Stimulated activated CD8-positive, alpha-beta memory T cell treated with anti-CD3 and anti-CD28 coated beads, Interleukin-7, amount 100 ng/mL, for 1 hour (primary cell): ENCODE results near the gene LRMDA.

Experiments
- DNase-seq, 2 donors: peaks; one replicate each; pipeline ENCODE4 v3.0.0-alpha.2; 2020; ENCODE audit warnings: low read depth in 2 of 2

The LRMDA gene

DNA sequence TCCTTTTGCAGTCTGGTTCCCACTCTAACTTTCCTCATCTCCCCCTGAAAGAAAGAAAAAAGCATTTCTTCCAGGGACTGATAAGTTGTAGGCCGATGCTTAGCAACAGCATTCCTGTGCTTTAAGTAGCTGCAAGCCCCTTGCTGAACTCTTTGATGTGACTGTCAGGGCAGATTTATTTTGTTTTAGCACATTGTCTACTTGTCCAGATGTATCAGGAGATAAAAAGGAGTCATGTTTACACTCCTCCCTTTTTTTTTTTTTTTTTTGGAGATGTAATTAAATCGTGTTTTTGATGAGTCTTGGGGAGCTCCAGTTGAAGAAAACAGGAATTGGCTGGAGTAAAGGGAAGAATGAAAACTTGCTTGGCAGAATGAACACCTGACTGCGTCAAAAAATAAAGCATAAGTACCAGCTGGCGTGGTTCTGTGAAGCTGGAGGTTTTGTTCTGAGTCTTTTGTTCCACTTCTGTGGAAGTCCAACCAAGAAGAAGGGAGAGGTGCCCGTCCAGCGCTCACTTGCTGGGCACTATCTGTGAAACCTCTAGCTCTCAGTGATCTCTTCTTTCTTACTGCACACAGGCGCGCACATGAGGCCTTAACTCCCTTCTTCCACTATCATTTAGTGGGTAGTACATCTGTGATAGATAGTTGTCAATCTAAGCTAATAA is 871.7 kb downstream of the LRMDA start:
- no peak for DNase-seq

DNA sequence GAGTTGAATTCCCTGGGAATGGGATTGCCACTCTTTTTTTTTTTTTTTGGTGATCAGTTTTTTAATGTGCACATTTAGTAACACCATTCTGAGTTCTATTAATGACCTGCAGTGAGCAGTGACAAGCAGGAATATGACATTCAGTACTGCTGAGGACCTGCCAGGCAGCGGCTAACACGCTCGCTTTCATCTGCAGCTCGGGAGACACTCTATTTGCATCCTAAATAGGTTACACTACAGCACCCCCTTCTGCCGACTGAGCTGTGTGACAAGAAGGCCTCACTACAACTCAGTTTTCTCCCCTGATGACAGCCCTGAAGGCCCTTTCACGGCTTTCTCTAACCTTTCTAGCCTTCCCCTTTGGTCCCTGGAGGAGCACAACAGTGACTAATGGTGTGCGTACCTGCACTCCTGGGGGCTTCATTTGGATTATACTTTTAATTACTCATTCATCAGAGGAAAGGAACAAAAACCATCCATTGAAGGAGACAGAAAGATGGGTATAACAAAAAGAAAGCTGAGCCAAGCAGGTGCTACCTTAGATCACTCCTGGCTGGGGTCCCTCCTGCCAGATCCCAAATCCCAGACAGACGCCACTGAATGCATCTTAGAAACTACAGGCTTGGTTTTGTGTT is 872.4 kb downstream of the LRMDA start:
- DNase-seq = no peak

DNA sequence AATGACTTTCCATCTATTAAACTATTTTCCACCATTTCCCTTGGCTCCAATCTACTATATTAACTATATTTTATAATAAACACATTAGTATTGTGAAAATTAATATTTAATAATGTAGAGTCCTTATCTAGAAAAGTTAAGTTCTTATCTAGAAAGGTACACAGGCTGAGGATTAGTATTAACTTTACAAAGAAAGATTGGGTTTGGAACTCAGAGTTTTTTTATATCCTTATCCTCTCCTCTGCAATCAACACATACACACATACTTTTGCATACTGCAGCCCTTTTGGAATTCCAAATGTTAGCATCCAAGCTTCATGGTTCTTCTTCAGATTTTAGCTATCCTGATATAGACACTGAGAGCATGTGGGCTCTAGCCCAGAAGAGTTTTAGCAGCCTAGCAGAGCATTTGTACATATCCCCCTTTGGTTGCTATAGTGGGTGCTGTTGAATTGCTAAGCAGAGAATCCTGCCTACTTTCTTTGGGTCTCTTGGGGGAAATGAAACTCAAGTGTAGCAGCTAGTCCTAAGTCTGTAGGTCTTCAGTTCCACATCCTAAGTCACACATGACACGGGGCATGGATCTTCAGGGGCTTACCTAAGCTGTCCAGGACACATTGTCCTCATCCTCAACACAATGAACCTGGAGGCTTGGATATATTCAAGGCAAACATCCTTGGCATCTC is 874.6 kb downstream of the LRMDA start:
- DNase-seq = no peak

DNA sequence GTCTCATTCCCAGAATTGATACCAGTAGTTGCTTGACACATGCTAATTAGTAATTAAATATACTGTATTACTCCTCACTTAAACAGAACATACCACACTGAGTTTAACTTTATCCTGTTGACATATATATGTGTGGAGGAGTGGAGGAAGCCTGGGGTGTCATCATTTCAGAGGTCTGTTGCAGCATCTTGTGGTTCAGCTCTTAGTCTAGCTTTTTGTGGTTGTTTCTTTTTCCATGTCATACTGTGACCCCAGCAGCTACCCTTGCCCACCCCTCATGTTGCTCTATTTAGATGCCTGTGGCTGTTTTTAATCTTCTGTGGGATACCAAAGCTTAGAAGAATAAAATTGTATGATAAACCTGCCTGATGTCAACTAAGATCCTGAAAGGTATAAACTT is 875.4 kb downstream of the LRMDA start:
- DNase-seq = no peak

DNA sequence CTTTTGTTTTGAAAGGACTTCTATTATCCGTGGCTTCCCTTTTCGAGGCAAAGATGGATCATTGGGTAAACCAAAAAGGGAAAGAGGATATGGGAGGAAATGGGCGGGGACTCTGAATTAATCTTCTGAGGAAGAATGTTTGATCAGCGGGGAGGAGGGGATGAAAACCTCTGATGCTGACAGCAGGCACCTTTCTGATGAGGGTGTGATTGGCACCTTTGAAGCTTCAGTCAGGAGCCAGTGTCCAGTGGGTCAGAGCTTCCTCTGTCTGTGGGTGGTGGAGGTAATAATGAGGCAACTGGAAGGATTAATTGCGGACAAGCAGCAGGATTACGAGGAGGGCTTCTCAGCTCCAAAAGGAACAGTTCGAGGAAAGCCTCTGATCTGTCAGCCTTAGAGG is 877.6 kb downstream of the LRMDA start:
- DNase-seq = no peak

DNA sequence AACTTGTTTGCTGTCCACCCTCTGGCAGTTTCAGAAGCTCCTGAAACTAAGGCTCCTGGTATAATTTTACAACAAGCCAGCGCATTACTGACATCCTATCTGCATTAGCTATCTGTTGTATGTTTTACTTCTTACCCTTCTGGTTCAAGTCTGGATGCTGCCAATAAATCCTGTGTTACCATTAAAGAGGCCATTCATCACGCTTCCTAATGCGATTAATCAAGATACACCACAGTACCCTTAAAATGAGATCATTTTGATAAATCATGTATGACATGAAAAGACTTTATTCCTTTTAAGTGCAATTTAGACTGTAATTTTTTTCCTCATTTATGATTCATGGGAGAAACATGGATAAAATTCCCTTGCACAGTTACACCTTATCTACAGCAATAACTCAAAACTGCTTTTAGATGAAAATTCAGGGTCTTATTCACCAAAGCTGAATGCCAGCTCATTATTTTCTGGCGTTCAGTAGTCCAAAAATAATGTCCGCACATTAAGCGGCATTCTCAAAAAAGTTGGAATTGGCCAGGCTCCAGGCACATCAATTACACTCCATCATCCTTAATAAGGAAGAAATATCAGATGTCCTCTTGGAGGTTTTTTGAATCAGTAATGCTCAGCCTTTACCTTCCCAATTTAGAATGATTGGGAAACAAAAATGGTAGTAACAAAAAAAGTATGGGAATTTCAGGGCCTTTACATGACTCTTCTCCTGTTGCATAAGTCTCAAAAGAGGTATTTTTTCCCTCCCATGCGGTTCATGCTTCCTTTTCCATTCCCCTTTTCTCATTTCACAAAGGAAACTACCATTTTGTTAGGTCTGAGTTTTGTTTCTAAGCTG is 878.5 kb downstream of the LRMDA start:
- no peak for DNase-seq

DNA sequence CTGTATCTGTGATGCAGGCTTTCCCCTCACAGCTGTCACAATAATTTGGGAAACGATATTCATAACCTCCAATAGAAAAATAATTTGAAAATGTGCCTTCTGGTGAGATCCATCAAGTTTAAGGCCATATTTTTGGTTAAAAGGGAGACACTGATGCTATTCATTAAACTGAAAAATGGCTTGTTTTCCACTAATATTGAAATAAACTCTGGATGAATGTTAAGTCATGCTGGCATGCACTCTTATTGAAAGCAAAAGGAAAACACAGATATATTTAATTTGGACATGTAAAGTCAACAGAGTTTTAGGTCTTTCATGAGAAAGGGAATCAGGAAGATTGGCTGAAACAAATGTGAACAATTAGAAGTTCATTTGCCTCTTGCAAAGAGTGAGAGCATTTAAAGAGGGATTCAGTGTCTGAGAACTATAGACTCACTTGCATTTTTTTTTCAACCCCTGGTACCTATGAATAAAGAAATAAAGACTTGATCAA is 879.2 kb downstream of the LRMDA start:
- DNase-seq = no peak

DNA sequence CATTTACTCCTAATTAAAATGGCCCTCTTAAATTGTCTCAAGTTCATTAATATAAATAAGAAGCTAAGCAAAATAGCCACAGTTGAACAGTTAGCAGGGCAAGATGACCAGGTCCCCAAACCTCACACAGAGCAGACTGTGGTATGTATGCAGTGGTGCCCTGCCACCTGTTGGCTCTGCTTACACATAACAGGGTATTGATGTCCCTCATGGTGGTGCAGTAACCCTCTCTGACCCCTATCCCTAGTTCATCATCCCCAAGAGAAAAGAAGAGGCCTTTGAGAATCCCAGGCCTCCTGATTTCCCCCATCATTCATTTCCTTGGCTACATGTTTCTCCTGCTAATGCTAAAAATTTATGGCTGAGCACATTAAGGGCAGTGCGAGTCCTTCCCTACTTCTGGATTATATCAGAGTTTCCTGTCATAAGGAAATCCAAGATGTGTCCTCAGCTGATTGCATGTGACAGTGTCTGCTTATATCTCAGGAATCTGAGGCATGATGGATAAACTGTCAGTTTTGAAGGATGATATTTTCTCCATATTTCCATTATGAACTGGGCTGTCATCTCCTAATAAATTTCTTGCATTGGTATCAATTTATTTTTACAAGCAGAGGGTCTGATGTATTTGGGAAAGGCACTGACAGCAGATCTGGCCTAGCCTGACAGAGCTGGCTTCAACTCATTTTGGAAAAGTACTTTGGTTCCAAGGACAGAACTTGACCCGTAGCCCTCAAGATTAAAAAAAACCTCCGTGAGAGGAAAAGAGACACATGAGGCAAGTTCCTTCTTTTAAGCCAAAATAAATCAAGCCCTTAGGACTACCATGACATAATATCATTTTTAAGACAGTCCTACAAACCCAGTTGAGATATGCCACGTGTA is 880.6 kb downstream of the LRMDA start:
- DNase-seq = no peak

DNA sequence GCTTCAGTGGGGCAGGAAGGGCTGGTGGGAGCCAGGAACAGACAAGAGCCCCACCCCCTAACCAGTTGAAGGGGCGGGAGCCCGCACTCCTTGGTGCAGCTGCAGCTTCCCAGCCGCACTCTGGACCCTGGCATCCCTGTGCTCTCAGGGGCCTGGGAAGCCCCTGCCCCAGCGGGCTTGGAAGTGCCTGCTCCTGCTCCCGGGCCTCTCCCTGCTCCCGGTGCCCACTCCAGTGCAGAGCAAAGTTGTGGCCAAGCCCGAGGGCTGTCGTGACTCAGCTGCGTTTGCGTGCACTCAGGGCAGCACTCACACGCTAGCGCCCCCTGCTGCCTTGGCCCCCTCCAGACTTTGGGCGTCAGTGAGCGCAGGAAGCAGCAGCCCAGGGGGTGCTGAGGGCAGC is 883.8 kb downstream of the LRMDA start:
- DNase-seq = no peak

DNA sequence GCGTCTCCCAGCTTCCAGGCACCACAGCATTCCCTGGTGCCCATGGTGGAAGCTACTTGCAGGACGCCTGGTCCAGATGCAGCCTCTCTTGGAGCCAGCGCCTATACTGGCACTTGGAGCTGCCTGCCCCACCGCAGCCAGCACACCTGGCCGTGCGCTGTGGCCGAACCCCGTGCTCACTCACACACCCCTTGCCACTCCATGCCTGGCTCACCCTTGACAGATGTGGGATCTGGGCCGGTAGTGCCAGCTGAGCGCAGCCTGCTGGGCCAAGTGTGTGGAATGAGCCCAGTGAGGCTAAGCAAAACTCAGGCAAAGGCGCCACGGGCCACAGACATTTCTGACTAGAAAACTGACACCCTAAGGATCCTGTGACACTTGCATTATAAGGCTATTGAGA is 884.8 kb downstream of the LRMDA start:
- DNase-seq = no peak

DNA sequence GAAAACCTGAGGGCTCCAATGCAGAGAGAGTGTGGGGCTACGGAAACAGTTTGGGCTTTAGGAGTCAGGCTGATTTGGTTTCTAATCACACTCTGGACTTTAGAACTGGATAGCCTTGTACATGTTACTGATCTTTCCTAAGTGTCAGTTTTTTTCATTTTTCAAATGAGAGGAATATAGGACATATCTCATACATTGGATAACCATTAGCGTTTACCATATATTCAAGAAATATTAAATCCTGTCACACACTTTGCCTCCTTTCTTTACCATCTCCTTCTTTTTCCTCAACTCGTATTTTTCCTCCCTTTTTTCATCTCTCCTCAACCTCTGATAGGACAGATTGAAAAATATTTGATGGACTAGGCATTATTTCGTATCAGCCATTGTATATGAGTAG is 885.7 kb downstream of the LRMDA start:
- DNase-seq = no peak

DNA sequence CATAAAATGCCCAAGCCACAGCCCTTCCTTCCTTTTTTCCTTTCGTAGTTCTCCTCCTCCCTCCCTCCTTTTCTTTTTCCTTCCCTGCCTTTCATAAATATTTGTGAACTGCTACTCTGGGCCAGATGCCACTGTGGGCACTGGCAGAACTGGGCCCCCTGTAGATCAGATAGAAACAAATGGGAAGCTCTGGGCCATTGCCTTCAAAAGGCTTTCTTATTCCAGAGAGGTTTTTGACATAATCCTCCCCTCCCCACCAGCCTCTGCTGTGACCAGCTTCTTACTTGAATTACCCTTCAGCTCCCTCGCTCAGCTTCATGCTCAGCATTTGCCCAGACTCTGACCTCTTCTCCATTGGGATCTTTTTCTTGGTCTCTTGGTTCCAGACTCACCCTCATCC is 886.8 kb downstream of the LRMDA start:
- no peak for DNase-seq

DNA sequence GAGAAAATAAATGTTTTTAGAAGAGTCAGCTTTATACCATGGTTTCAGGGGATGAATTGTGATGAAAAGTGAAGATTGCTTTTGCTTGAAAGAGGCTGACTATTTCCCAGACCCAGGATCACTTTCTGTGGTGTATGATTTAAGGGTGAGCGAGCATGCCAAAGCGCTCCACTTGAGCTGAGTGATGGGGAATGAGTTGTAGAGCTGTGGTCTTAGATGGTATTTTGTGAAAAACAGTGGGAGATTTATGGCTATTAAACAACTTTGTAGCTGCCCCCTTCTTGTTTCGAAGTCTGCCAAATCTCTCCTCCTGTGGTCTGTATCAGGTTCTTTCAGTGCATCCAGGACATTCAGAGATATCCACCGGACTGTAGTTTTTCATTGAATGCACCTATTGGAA is 888.2 kb downstream of the LRMDA start:
- DNase-seq = no peak

DNA sequence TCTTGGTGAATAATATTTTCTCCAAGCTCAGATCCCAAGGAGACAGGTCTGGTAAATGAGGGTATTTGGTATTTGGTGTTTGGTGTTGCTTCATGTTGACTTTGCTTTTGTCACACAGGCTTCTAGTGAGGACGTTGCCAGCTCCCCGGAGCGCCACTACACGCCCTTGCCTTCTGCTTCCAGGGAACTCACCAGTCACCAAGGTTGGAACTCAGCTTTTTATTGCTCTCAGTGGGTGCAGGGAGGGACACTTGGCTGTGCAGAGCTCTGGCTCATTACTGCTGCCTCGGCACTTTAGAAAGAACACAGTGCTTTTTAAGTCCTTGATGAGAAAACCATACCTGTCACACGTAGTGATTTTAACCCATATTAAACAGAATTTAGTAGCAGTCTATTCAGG is 892.9 kb downstream of the LRMDA start:
- no peak for DNase-seq

DNA sequence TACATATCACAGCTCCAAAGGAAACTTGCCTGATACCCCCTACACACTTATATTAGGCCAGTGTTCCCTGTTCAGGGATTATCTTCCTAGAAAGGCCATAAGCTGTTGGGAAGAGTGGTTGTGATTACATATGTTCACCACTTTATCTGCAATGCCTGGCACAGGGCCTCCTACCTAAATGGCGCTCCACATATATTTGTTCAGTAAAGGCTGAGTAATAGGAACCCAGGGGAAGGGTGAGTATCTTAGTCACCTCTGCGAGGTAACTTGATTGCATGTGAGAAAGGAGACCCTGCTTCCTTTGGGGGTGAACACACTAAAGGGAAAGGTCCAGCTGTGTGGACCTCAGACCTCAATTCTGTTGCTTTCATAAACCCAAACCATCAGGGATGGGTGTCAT is 896.0 kb downstream of the LRMDA start:
- DNase-seq = no peak

DNA sequence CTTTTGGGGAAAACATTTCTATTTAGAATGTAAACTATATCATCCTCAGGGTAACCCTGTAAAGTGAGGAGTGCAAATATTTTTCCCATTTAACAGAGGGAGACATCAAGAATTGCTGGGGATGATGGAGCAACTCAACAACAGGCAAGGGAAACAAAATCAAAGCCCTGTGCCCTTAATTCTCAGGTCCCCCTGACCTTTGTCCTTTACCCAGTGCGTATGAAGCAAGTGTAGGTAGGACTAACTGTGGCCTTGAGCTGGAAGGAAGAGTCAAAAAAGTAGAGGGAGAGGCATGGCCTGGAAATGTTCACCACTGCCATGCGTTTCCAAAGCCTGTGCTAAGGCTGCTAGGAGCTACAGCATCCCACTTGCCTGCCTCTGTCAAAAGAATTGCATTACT is 896.9 kb downstream of the LRMDA start:
- no peak for DNase-seq

DNA sequence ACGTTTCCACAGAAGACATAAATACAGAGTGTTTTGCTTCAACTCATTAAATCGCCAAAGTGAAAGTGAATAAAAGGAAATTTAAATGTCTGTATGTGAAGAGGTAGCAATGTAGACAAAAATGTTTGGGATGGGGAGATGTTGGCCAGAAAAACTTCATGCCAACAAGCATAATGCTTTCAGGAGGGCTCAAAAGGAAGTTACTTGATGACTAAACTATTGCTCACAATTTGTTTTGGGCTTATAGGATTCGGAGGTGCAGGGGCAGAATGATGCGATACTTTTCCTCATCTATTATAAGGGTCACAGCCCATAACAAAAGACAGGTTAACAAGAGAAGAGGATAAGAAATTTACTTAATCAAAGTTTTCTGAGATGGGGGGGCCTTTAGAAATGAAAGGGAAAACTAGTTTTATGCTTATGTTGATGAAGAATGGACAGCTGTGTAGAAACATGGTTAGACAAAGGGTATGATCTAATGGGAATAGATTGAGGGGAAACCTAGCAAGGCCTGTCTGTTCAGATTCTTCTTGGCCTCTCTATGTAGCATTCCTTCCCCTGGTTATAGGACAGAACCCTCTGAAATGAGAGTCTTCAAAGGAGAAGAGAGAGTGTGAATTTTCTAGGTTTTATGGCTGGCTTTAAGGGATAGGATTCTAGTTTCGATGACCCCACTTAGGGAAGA is 898.6 kb downstream of the LRMDA start:
- no peak for DNase-seq

DNA sequence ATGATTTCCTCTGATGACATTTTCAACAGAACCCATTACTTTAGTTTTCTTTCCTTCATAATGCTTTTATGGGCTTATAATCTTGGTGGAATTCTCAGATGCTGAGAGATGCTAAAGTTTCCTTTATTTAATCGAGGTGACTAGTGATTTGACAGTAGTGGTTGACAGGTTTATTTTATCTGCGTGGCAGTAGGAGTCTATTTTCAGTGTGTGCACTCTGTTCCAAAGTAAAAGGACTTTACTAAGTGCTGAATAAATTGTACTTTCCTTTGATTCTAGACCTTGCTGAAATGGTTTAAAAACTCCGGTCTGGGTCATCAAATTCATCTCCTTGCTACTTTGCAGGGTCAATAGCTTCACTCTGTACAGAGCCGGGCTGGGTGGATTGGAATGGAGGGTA is 900.3 kb downstream of the LRMDA start:
- DNase-seq = no peak

DNA sequence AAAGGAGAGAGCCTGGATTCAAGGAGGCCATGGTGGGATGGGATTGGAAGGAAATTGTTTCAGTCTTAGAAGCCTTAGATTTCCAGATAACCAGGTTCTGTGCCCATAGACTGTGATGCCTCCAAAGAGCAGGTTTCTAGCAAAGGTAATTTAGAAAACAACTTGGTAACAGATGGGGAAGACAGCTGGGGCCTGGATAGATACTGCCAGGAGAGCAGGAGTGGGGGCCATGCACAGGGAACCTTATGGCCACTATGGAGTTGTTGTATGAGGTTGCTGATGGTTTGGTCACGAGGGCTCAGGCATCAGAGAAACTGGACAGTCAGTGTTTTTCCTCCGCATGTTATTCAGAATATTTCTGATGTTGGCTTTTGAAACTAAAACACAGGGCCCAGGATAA is 901.9 kb downstream of the LRMDA start:
- DNase-seq = no peak

DNA sequence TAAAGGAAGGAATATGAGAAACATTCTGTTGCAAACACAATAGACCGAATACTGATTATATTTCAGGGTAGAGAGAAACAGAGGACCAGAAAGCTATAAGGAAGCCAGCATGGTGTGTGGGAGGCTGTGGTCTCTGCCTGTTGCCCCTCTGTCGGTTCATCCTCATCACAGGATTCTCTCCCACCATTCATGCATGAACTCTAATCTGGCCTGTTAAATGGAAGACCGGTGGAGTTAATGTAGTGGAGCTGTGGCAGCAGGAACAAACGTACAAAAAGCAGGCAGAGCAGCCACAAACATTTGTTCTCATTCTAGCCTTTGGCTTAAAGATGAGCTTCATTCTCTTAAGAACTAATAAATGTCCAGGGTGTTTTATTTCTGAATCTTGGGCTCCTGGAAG is 902.4 kb downstream of the LRMDA start:
- no peak for DNase-seq

DNA sequence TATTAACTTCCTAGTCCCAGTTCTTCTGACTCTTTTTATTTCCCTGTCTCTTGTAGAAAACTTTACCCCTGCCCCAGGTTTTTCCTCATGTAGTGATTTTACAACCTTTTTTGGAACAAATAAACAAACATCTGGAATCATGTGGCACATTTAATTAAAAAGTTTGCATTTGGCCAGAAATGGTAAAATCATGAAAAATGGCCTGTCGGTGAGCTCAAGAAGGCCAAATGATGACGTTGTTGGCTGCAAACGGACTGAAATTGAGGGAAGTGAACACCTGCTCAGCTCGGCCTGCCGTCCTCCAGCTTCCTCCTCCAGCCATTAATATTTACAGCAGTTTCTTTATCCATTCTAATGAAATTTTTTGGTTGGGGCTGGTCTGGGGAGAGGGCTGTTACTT is 902.8 kb downstream of the LRMDA start:
- no peak for DNase-seq
